Calu3 (cell line): ENCODE results near the gene ZNF804A. TPM values are rescaled to one million over a fixed set of nuclear protein-coding genes. Genes with fewer than 3 reads are reported as not detected.

Experiments
- BruUV-seq: library from RNA; stranded (reverse); fragments of 400-500 nt; replicated peaks from 2 replicates; lab custom pipeline; 2021; lab: Mats Ljungman, UMichigan
- CTCF ChIA-PET: fragments of 300-600 bp; sonication (Branson Sonifier 250); formaldehyde crosslinking; loops from one replicate; lab custom pipeline; 2022; ENCODE audit warnings: antibody characterized with exemption; lab: Charles Lee
- DNase-seq: peaks from one replicate; pipeline ENCODE4 v3.0.0; 2022
- H3K27ac Mint-ChIP-seq: one replicate; pipeline ENCODE4 v1.8.0; 2022; ENCODE audit warnings: mixed read lengths; ENCODE audit not compliant: unreplicated experiment
- H3K27me3 Mint-ChIP-seq: one replicate; pipeline ENCODE4 v1.8.0; 2022; ENCODE audit warnings: mixed read lengths; ENCODE audit not compliant: unreplicated experiment
- H3K36me3 Mint-ChIP-seq: one replicate; pipeline ENCODE4 v1.8.0; 2022; ENCODE audit warnings: mild to moderate bottlenecking, moderate library complexity, mixed read lengths; ENCODE audit not compliant: insufficient read depth, unreplicated experiment
- H3K4me1 Mint-ChIP-seq: one replicate; pipeline ENCODE4 v1.8.0; 2022; ENCODE audit warnings: mild to moderate bottlenecking, low read depth, mixed read lengths; ENCODE audit not compliant: unreplicated experiment
- H3K4me3 Mint-ChIP-seq: one replicate; pipeline ENCODE4 v1.8.0; 2022; ENCODE audit warnings: mild to moderate bottlenecking, low read depth, moderate library complexity, mixed read lengths; ENCODE audit not compliant: unreplicated experiment
- H3K9me3 Mint-ChIP-seq: one replicate; pipeline ENCODE4 v1.8.0; 2022; ENCODE audit warnings: low read depth, mixed read lengths; ENCODE audit not compliant: unreplicated experiment
- intact Hi-C: fragments of 100-400 bp; cut with micrococcal nuclease; formaldehyde crosslinking; loops from one replicate; pipeline ENCODE4 v1.10.0; 2022; ENCODE audit not compliant: unreplicated experiment
- total RNA-seq: library from RNA; stranded (reverse); gene quantifications from 2 replicates; pipeline ENCODE4 v1.2.3, GENCODE V29; 2022
- TF ChIP-seq, protein P1 (sequence below): fragments of 200-600 bp; IDR thresholded peaks from one replicate; pipeline ENCODE4 v1.8.0; 2022; ENCODE audit warnings: antibody characterized with exemption; ENCODE audit not compliant: unreplicated experiment

ZNF804A gene
- total RNA-seq, 1 experiment from 2014 or later = 0.09 TPM

DNA sequence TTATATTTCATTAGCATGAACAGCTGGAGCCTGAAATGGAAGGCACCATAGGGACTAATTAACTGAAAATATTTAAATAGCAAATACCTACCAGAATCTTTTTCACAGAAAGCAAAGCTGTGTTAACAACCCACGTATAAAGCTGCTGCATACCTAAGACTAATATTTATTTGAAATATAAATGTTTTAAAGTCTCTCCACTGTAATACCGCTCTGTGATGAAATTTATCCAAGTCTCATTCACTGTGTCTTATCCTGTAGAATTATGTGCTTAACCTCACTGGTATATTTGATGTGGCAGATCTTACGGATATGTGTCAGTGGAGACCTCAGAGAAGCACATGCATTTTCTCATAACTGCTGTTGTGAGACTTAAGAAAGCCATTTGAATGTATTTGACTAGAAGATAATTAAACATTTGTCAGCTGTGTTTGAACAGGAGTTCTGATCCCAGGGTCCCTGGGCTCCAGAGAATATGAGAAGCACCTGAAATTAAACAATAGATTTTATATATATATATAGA, 373.3 kb downstream of the ZNF804A start:
- no peaks in the 10 kb centered on the region for H3K27me3 Mint-ChIP-seq
- no peak for DNase-seq

More for the DNA sequence above, 373.3 kb downstream of the ZNF804A start:
- Mint-ChIP-seq H3K36me3 (no peaks in the 10 kb centered on the region), H3K4me3 (no peak overlapping the region), H3K9me3 (no peaks in the 10 kb centered on the region), H3K4me1 (no peaks in the 10 kb centered on the region), H3K27ac (no peak overlapping the region)
- TF ChIP-seq, protein P1, sequence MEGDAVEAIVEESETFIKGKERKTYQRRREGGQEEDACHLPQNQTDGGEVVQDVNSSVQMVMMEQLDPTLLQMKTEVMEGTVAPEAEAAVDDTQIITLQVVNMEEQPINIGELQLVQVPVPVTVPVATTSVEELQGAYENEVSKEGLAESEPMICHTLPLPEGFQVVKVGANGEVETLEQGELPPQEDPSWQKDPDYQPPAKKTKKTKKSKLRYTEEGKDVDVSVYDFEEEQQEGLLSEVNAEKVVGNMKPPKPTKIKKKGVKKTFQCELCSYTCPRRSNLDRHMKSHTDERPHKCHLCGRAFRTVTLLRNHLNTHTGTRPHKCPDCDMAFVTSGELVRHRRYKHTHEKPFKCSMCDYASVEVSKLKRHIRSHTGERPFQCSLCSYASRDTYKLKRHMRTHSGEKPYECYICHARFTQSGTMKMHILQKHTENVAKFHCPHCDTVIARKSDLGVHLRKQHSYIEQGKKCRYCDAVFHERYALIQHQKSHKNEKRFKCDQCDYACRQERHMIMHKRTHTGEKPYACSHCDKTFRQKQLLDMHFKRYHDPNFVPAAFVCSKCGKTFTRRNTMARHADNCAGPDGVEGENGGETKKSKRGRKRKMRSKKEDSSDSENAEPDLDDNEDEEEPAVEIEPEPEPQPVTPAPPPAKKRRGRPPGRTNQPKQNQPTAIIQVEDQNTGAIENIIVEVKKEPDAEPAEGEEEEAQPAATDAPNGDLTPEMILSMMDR = no peak
- CTCF ChIA-PET = no interaction called here
- intact Hi-C loops = no loop called here
- no TSS peak for BruUV-seq
